GM19468 (cell line): ENCODE data around the gene TNNC1.

Experiments
- ATAC-seq: cut with Tn5 transposase; IDR thresholded peaks from one replicate; pipeline ENCODE4 v1.9.1; 2021; ENCODE audit warnings: mild to moderate bottlenecking, moderate library complexity, moderate number of reproducible peaks; ENCODE audit not compliant: unreplicated experiment; ENCODE audit errors: extremely low read depth

The TNNC1 gene

GRCh38 chr3:52453496-52454249, at the start of gene TNNC1:
Gene TNNC1, minus strand, starts transcription at chr3:52454041. Its CDS starts 26 bp downstream, at chr3:52454015.
- no peak for ATAC-seq

DNA sequence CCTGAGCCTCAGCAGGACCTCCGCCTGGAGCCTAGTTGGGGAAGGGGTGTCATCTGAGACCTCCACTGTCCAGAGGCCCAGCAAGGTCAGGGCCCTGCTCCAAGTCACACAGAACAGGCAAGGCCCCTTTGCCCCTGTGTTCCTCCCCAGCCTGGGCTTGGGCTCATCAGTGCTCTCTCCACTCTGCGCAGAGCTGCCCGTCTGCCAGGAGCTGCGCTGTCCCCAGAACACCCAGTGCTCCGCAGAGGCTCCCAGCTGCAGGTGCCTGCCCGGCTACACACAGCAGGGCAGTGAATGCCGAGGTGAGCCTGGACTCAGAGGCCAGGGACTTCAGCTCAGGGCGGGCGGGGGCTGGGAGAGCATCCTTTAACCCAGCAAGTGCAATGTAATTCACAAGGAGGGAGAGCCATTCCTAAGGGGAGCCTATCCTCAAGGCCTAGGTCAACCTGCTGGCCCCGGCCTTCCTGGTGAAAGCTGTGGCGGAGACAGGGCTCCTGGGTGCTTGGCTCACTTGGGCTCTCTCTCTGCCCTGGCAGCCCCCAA, 49.0 kb upstream of the TNNC1 start:
- no peak for ATAC-seq

- no peak for ATAC-seq
Measured at GRCh38 chr3:52502001-52502400, 48.2 kb upstream of the TNNC1 start.

DNA sequence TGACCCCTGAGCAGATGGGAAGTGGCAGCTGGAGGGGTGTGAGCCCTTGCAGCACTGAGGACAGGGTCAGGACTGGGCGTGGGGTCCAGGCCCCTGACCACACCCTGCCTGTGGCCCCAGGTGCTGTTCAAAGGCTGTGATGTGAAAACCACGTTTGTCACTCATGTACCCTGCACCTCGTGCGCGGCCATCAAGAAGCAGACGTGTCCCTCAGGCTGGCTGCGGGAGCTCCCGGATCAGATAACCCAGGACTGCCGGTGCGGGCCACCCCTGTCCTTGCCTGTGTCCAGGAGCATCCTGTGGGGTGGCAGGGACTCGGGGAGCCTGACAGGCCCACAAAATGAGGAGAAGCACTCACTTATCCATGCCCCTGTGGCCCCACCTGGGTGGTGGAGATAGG, 47.2 kb upstream of the TNNC1 start:
- ATAC-seq: no peak

GRCh38 chr3:52498137-52499054, 44.6 kb upstream of the TNNC1 start:
- ATAC-seq: no peak

DNA sequence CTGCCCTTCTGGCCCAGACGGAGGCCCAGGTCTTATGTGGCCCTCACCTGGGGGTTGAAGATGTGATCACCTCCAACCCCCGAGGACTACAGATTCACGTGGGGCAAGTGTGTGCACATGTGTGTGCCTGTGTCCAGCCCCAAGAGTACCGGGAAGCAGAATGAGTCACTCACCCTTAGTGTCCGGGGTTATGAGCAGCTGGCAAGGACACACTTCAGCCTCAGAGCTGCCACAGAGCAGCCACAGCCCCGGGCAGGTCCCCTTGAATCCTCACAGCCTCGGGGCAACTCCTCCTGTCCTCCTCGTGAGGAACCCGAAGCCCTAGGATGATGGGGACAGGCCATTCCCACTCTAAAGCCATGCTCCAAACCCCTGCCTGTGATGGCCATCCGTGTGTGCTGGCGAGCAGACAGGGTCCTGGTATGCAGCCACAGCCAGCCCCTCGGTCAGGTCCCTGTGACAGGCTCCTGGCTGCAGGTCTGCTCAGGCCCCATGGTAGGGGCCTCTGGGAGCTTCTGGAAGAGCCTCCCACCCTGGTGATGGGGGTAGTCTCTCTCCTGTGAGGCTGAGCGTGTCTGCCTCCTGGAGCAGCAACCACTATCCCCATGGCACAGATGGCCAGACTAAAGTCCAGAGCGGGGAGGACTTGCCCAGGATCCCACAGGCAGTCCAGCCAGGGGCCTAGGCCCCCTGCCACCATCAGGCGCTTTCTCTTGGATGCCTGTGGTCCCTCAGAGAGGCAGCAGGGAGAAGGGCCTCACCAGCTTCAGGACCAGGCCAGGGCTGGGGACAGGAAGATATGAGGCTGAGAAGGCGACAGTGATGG, 42.1 kb upstream of the TNNC1 start:
- ATAC-seq: no peak

DNA sequence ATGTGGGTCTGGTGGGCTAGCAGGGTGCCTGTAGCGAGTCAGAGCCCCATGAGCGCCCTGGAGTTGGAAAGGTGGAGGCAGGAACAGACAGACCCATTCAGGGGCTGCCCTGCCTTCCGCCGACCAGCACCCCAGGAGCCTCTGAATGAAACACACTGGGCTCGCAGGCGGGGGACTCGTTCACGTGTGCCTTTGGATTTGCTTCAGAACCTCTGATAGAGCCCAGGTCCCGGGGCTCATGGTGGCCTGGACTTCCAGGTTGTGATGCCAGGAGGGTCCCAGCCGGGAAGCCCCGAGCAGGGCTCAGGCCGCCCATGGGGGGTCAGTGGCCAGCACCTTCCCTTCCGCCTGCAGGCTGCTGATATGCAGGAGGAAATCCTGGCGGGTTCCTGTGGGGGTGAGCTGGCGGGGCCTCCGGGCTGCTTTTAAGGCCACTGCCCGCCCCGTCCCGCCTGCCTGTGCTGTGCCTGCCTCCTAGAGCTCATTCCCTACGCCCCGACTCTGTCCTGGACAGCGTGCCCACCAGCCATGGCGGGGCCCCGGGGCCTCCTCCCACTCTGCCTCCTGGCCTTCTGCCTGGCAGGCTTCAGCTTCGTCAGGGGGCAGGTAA, 41.1 kb upstream of the TNNC1 start, which contains the start of gene STAB1:
STAB1 (plus strand) TSS at position 453 of the 610 bp plus-strand sequence; CDS start at position 529, 76 bp downstream.
- ATAC-seq: no peak

GRCh38 chr3:52494445-52494844, 40.6 kb upstream of the TNNC1 start:
- ATAC-seq: no peak

DNA sequence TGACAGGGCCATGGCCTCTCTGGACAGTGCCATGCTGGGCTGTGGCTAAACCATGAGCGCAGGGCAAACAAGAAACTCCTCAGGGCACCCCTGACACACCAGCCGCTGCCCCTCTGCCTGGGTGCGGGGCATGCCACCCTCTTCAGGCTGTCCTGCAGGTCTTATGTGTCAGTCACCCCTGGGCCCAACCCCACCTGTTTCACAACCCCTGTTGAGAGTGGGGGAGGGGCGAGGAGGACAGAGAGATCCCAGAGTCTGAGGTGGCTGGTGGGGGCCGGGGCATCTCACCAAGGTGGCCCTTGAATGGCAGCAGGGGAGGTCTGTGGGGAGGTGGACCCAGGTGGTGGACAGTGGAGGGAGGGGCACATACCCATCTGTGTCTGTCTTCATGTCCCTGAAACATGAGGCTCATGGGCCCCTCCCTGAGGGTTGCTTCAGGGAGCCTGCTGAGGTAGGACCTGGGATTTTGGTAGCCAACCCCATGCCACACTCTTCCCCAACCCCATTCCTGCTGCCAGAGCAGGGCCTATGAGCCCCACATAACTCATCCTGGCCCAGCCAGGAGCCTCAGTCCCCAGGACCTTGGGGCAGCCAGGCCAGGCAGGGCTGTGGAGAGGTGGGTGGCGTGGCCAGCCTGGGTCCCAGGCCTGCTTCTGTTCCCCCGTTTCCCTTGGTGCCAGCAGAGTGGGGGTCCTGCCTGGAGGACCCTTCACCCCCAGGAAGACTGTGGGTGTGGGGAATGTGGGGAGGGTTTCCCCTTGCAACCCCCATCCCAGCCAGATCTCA, 39.6 kb upstream of the TNNC1 start:
- ATAC-seq: no peak

- ATAC-seq: no peak
Measured at GRCh38 chr3:52492059-52492458, 38.2 kb upstream of the TNNC1 start.

- ATAC-seq: no peak
Measured at GRCh38 chr3:52490939-52491526, 37.2 kb upstream of the TNNC1 start.

DNA sequence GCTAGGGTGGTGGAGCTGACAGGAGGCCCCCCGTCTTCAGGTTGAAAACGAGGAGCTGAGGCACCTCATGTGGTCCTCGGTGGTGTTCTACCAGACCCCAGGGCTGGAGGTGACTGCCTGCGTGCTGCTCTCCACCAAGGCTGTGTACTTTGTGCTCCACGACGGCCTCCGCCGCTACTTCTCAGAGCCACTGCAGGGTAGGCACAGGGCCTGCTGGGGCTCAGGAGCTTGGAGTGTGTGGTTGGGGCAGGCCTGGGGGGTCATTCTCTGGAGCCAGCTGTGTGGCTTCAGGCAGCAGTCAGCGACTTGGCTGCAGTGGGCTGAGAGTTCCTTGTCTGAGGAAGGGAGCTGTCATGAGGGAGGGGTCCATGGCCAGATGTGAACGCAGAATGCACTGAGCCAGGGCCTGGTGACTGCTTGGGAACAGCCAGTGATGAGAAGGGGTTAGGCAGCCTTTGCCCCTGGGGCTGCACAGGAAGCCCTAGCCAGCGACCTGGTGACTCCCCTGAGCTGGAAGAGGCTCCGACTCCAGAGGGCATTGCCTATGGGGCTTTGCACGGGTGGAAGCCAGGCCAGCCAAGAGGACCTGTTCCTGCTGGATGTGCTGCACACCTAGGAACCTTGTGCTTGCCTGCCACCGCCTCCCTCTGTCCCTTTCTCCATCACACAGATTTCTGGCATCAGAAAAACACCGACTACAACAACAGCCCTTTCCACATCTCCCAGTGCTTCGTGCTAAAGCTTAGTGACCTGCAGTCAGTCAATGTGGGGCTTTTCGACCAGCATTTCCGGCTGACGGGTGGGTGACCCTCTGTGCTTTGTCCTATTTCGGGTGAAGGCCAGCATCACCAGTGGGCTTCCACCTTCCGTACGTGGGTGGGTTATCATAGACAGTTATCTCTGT, 36.4 kb upstream of the TNNC1 start:
- no peak for ATAC-seq

- no peak for ATAC-seq
Measured at GRCh38 chr3:52489453-52489852, 35.6 kb upstream of the TNNC1 start.

- ATAC-seq: no peak
Measured at GRCh38 chr3:52488746-52489145, 34.9 kb upstream of the TNNC1 start.

- no peak for ATAC-seq
Measured at GRCh38 chr3:52487788-52488691, 34.2 kb upstream of the TNNC1 start.

- ATAC-seq: no peak
Measured at GRCh38 chr3:52487050-52487787, 33.4 kb upstream of the TNNC1 start.
